ENCODE data around the gene GLOD5.
"Not testable (repeated sequence)": the region's sequence is repeated elsewhere in the genome, so short reads cannot be mapped to it uniquely, and the experiment has no call there.

The GLOD5 gene

DNA sequence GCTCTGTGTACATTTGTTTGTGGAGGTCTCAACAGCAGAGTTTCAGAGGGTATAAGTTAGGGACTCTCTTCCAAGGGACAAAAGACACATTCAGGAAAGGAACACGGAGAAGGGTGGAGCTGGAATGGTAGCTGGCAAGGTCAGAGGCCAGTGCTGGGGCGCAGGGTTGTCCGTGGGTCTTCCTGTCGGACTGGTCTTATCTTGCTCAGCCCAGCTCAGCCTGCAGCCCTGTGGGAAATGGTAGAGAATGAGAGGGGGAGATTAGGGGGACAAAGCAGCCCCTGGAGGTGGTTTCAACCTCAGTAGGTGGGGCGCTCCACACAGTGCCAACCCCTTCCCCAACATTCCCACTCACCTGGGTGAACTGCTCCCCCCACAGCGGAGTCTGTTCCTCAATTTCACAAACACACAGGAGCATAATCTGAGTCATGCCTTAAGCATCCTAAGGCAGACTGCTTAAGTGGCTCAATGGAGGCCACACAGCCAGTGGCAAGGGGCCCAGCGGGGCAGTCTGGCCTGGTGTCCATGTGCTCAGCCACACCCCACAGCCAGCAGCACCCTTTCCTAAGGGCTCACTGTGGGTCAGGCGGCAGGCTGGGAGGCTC lies 33.5 kb downstream of the GLOD5 start:
- no peak for DNase-seq

GRCh38 chrX:48798318-48798717 lies 36.8 kb downstream of the GLOD5 start:
- no peak for DNase-seq

GRCh38 chrX:48800574-48801279 lies 39.2 kb downstream of the GLOD5 start:
- no peak for DNase-seq

DNA sequence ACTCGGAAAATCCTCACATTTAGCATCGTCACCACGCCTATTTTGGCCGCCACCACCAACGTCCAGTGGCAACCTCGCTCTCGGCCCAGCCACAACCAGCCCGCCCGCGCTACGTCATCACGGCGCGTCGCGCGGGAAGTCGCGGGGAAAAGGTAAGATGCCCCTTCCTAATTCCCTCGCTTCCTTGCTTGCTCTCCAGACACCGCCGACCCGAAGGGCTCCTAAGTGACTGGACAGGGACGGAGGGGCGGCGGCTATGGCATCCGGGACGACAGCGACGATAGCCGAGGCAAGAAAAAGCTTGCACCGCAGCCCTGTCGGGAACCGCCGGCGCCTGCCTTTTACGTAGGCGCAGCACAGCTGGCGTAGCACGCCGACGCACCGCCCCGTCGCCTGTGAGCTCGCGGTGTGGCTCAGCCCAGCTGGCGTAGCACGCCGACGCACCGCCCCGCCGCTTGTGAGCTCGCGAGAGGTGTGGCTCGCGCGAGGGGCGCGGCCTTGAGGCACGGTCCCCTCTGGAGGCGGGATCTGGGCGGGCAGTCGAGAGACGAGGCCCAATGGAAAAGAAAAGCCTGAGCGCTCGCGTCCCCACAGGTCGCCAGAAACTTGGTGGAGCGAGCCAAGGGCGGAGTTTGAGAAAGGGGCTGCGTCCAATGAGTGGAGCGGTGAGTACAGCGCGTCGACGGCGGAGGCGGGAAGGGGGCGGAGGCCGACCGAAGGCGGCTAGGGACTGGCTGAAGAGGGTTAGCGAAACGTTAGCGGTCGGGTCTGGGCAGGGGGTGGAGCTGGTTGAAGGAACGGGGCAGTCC lies 39.9 kb downstream of the GLOD5 start, which contains the start of gene HDAC6:
TSS of gene HDAC6 (plus strand) at position 788 of the 809 bp plus-strand sequence. CDS start 626 bp downstream, outside the sequence.
- DNase-seq, result peak; percentile 99

DNA sequence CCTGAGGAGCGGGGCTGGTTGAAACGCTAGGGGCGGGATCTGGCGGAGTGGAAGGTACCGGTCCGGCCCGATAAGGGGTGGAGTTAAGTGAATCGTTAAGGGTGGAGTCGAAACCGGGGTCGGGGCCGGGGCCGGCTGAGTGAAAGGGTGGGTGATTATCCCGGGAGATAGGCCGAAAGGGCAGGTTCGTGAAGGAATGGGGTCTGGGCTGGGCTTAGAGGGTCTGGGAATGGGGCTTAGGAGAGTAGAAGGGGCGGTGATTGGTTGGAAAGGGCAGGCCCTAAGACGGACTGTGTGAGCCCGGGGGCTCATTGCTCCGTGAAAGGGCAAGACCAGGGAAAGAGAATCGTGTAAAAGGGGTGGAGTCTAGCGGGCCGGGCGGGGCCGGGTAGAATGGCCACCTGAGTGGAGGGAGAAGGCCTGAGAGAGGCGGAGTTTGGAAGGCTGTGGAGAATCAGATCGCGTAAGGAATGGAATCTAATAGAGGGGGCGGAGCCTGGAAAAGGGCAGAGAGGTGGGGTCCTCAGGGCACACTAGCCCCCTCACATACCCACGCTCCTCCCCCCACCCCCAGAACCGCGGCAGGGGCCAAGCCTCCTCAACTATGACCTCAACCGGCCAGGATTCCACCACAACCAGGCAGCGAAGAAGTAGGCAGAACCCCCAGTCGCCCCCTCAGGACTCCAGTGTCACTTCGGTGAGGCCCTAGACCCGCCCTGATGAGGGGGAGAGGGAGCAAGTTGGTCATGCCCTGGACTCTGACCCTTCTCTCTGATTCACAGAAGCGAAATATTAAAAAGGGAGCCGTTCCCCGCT lies 40.8 kb downstream of the GLOD5 start:
- peak; percentile 93 for DNase-seq

GRCh38 chrX:48802905-48803200 lies 41.3 kb downstream of the GLOD5 start:
- DNase-seq, result no peak

DNA sequence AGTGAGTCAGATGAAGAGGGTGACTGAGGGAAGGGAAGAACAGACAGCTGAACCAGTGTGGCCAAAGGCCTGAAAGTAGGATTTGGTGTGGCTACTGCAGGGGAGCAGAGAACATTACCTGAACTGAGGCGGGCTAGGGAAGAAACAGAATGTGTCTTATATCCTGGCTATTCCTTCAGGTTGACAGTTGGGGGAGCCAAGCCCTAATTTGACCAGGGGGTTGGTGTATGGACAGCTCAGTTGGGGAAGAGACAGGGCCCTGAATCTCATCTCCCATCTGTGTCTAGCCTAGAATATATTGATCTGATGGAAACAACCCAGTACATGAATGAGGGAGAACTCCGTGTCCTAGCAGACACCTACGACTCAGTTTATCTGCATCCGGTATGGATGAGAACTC lies 44.5 kb downstream of the GLOD5 start:
- no peak for DNase-seq

- DNase-seq, result no peak
Observed at GRCh38 chrX:48813644-48814043, 52.1 kb downstream of the GLOD5 start.

- DNase-seq, result no peak
Observed at GRCh38 chrX:48814722-48815121, 53.2 kb downstream of the GLOD5 start.

- no peak for DNase-seq
Observed at GRCh38 chrX:48815266-48815665, 53.7 kb downstream of the GLOD5 start.

DNA sequence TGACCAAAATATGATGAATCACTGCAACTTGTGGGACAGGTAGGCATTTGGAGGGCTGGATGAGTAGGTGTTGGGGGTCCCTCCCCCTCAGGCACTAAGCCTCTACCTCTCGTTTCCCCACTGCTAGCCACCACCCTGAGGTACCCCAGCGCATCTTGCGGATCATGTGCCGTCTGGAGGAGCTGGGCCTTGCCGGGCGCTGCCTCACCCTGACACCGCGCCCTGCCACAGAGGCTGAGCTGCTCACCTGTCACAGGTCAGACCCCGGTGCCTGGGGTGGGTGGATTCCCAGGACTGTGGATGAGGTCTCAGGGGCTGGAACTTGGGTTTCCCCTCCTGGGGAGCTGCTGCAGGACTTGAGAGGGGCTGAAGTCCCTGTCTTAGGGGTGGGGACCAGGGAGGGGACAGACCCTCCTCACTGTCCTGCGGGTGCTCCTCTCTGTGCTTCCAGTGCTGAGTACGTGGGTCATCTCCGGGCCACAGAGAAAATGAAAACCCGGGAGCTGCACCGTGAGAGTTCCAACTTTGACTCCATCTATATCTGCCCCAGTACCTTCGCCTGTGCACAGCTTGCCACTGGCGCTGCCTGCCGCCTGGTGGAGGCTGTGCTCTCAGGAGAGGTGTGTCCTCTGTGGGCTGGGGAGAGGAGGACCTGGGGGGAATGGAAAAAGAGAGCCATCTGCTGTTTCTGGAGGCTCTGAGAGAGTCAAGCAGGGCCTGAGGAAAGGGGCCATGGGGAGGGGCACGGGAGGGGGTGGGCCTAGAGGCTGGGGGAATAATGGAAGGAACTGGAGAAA lies 54.7 kb downstream of the GLOD5 start:
- no peak for DNase-seq

DNA sequence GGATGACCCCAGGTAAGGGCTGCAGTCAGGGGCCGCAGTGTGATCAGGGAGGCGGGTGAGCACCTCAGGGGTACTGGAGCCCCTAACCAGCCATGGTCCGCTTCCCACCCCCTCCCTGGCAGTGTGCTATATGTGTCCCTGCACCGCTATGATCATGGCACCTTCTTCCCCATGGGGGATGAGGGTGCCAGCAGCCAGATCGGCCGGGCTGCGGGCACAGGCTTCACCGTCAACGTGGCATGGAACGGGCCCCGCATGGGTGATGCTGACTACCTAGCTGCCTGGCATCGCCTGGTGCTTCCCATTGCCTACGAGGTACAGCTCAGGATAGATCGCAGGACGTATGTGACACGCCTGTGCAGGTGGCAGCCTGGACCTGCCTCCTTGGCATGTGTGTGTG lies 56.6 kb downstream of the GLOD5 start:
- no peak for DNase-seq

GRCh38 chrX:48818866-48819265 lies 57.3 kb downstream of the GLOD5 start:
- DNase-seq, result no peak

- DNase-seq, result not testable (repeated sequence)
Observed at GRCh38 chrX:48819394-48819793, 57.8 kb downstream of the GLOD5 start.

DNA sequence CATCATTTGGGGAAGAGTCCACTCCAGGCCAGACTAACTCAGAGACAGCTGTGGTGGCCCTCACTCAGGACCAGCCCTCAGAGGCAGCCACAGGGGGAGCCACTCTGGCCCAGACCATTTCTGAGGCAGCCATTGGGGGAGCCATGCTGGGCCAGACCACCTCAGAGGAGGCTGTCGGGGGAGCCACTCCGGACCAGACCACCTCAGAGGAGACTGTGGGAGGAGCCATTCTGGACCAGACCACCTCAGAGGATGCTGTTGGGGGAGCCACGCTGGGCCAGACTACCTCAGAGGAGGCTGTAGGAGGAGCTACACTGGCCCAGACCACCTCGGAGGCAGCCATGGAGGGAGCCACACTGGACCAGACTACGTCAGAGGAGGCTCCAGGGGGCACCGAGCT lies 61.5 kb downstream of the GLOD5 start:
- DNase-seq, result no peak

Data from NCI-H2227 treated with DMSO at 0.1 percent for 48 hours (cell line).